ENCODE results near the gene NEK2.

DNA sequence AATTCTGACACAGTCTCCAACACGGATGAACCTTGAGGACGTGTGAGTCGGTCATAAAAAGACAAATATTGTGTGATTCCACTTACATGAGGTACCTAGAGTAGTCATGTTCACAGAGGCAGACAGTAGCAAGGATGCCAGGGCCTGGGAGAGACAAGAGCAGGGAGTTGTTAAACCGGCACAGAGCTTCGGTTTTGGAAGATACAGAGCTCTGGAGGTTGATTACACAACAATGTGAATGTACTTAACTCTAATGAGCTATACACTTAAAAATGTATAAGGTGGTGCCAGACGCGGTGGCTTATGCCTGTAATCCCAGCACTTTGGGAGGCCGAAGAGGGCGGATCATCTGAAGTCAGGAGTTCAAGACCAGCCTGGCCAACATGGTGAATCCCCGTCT, 37.8 kb upstream of the NEK2 start:
- TF ChIP-seq, protein P1, sequence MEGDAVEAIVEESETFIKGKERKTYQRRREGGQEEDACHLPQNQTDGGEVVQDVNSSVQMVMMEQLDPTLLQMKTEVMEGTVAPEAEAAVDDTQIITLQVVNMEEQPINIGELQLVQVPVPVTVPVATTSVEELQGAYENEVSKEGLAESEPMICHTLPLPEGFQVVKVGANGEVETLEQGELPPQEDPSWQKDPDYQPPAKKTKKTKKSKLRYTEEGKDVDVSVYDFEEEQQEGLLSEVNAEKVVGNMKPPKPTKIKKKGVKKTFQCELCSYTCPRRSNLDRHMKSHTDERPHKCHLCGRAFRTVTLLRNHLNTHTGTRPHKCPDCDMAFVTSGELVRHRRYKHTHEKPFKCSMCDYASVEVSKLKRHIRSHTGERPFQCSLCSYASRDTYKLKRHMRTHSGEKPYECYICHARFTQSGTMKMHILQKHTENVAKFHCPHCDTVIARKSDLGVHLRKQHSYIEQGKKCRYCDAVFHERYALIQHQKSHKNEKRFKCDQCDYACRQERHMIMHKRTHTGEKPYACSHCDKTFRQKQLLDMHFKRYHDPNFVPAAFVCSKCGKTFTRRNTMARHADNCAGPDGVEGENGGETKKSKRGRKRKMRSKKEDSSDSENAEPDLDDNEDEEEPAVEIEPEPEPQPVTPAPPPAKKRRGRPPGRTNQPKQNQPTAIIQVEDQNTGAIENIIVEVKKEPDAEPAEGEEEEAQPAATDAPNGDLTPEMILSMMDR (IDR thresholded peaks at IDR 0.05 in 8 of 11, conservative IDR thresholded peaks at IDR 0.05 in 3 of 11), result no peak
- no peak for TF ChIP-seq POLR2A (IDR thresholded peaks at IDR 0.05)

All from spleen (tissue), 7 donors.